ENCODE data around the gene DYRK4. TPM values are rescaled to one million over a fixed set of nuclear protein-coding genes. Genes with fewer than 3 reads are reported as not detected.

DYRK4 gene
- total RNA-seq, 1 donor from 2014 or later, result 26.6 TPM

DNA sequence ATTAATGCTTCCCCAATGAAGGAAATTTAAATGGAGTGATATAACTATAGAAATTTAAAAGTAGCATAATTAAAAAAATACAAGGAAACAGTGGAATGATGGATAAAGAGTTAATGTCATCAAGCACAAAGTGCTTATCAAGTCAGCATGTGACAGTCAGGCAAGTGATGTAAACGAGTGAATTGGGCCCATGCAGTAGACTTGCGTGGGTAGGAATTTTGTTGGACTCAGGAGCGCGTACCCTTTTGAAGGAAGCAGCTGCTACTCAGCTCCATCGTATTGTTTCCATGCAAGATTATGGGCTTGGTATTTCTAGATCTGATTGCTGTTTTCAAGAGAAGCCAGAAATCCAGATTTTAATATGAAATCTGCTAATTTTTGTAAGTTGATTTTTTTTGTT is 4.4 kb upstream of the DYRK4 start:
- no peak for DNase-seq
- ATAC-seq, result no peak
- intact Hi-C loops (cut with micrococcal nuclease), result no loop called here

DNA sequence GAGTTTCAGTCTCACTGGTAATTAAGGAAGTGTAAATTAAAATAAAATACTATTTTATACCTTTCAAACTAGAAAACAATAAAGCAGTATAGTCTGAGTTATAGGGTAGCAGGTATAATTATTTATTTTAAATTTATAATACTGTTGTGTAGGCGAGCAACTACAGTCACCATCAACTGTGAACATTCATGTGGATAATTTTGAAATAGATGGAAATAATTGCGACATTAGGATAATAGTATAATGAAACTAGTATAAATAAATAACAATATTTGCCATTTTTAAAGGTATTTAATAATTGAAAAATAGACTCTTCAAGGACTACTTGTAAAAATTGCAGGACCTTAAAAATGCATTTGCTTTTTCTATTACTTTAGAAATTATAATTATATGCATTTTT is 3.8 kb upstream of the DYRK4 start:
- ATAC-seq (no peak), DNase-seq (no peak)
- intact Hi-C loops (cut with micrococcal nuclease), result no loop called here

DNA sequence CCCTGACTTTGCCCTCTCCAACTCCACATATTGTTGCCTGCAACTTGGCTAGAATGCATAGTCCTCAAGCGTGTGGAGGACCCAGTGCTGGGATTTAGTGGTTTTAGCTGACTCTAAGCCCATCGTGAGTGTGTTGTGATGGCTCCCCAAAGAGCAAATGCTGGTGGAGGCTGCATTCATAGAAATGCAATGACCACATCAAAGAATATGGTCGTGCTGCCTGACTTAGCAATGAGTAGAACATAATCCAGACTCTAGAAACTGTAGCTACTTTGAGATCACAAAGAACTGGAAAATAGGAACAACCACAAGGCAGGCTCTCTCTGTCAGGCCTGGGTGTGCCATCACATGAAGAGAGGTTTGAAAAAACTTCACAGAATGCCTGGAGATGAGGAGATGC is 1.3 kb downstream of the DYRK4 start:
- intact Hi-C loops (cut with micrococcal nuclease), result no loop called here
- DNase-seq (no peak), ATAC-seq (no peak)

DNA sequence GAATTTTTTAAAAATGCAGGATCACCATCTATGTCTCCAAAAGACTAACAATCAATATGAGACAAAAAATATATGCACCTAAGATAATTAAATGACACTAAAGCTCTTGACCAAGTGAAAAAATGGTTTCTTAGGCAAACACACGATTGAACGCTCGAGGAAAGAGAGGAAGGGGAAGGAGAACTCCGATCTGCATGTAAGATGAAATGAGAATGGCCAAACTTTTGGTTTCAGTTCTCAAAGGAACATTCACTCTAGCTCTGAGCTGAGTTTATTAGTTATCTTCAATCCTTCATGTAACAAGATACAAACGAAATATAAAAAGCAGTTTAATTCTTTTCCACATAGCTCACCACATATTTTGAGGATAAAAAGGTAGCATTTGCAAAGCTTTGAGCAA is 2.8 kb downstream of the DYRK4 start:
- DNase-seq (no peak), ATAC-seq (no peak)
- intact Hi-C loops (cut with micrococcal nuclease), result no loop called here

DNA sequence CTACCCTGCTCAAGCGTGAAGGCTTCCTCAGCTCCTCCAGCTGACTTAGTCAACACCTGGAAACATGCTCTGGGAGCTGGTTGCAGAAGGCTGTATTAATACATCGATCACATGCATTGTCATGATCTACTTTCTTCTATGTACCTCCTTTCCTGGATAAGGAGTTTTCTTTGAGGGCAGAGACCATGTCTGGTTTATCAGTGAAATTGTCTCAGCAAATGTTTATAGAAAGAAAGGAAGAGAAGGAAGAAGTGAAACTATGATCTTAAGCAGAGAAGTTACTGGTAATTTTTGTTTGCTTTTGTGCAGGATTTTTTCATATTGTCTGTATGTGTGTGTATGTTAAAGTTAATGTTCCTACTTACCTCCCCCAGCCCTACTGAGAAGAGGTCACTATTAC is 4.5 kb downstream of the DYRK4 start:
- intact Hi-C loops (cut with micrococcal nuclease), result no loop called here
- DNase-seq (no peak), ATAC-seq (no peak)

DNA sequence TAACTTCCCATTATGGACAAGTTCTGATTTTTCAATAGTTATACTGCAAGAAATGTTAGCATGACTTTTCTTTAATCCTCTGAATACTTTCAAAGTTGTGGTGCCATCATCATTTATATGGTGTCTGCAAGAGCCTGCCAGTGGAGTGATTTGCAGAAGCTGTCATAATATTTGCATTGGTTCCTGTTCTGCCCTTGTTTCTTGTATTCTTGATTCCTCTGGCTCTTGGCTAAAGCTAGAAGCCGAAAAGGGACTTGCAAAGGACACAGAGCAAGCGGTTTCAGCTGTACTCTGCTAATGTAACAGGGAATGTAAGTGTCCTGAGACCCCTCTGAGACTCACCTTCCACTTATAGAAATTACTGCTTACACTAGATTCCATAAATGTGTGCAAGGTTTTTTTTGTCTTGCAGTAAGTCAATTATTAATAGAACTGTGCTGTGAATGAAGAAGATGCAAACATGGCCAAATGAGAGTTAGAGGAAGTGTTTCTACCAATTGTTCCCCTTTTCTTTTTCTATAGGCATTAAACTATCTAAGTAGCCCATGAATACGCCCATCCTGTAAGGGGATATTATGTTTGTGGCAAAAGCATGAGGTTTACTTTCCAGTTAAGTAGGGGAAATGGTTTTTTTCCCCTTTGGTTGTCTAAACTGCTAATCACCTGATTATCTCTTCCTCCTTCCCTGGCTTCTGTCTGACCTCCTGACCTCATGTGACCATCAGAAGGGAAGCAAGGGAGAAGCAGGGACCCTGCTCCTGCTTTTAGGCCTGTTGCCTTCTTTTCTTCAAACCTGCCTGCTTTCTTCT is 5.3 kb downstream of the DYRK4 start:
- peak; percentile 60 for ATAC-seq
- DNase-seq, result no peak
- intact Hi-C loops (cut with micrococcal nuclease), result no loop called here

DNA sequence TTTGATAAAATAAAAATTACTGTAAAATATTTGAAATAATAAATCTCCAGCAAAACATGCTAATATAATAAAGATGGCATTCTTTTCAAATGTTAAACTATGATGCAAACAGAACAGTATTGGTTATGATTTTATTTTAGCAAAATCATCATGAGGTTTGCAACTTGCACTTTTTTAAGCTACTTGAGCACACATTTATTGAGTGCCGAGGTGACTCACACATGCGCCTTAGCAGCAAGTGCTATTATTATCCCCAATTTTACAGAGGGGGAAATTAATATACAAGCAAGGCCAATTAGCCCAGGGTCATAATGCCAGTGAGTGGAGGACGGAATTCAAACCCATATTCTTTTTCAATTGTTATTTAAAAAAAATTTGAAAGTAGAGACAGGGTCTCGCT is 7.3 kb downstream of the DYRK4 start:
- DNase-seq (no peak), ATAC-seq (no peak)
- intact Hi-C loops (cut with micrococcal nuclease), result no loop called here

DNA sequence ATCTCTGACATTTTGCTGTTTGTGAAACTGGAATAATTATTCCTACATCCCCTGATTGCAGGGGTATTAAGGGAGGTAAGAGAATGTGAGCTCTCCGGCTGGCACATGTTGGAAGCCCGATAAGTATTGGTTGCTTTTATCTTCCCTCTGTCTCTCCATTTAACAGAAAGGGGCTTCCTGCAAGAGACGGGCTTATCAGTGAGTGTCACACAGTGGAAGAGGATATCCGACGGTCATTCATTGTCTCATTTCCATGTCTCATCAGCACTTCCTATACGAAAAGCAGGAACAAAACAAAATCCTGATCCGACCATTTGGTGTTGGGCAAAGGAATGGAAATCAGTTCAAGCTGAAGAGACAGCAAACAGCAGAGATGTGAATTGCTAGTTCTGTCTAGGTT is 10.7 kb downstream of the DYRK4 start:
- DNase-seq, result no peak
- intact Hi-C loops (cut with micrococcal nuclease), result no loop called here
- no peak for ATAC-seq

DNA sequence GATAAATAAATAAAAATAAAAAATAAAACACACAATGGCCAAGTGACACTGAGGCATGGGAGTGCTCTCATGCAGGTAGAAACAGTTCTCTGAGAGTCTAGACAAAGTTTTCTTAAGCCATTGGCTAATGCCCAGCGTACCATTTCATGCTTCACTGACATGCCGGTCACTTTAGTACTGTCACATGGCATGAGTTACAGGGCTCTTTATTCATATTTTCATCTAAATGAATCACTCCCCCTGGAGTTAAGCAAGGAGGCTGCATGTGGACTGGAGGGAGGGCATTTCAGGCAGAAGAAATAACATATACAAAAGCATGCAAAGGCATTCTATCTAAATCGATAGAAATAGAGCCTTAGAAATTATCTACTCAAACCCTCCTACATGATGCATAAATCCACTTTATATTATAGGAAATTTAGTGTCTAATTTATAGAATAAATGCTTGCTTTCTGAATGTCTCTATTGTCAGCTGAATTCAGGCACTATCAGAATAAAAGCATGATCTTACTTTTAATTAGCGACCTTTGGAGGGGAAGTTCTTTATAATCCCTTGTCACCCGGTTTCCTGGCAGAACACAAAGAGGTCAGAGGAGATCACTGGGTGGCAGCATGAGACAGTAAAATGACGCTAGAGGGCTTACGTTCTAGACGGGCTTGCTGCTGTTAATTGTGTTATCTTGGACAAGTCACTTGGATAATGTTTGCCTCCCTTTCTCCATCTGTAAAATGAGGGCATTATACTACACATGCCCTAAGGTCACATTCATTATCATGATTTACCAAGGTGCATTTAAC is 17.5 kb downstream of the DYRK4 start:
- DNase-seq, result no peak
- intact Hi-C loops (cut with micrococcal nuclease), result no loop called here
- ATAC-seq, result peak; percentile 38

DNA sequence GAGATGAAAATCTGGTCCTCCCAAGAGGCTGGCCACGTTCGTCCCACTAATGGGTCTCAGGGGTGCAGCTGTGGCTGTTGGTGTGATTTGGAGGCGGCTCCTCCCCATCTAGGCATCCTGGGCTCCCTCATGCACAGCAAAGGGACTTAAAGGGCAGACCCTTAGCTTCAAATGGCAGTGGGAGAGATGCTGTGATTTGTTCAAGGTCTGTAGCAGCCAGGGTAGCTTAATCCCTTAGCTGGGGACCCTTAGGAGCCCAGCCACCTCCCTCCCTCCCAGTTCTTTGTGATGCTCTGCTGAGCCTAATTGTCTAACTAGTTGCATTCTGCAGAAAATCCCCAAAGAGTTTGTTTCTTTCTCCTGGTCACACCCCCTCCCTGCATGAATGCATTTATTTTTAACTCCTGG is 18.3 kb downstream of the DYRK4 start:
- ATAC-seq (no peak), DNase-seq (no peak)
- intact Hi-C loops (cut with micrococcal nuclease), result no loop called here

DNA sequence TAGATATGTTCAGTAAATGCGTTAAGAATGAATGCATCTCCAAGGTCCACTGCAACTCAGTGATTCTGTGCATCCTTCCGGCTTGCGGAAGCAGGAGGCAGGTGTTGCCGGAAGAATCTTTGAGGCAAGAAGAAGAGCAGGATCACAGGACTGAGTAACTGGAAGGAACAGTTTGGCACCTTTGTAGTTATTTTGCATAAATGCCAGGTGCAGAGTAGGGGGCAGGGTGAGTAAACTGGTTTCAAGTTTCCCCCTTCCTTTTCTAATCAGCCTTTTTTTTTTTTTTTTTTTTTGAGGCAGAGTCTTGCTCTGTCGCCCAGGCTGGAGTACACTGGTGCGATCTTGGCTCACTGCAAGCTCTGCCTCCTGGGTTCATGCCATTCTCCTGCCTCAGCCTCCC is 22.3 kb downstream of the DYRK4 start:
- no peak for ATAC-seq
- intact Hi-C loops (cut with micrococcal nuclease), result no loop called here
- no peak for DNase-seq

DNA sequence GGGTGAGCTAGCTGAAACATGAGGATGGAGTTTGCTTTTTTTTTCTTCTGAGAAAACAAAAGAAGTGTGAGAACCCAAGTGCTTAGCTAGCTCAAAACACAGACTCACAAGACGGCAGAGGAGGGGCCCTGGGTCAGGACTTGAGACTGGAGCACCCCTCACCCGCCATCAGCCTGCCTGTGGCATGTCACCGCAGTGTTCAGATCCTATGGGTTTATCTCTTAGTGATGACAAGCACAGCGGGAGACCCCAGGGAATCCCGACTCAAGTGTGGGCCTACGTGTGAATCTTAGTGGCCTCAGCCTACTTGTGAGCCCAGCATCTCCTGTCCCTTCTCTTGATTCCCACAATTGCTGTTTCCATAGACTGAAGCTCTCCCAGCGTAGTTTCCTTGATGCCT is 22.9 kb downstream of the DYRK4 start:
- DNase-seq (no peak), ATAC-seq (no peak)
- intact Hi-C loops (cut with micrococcal nuclease), result no loop called here

DNA sequence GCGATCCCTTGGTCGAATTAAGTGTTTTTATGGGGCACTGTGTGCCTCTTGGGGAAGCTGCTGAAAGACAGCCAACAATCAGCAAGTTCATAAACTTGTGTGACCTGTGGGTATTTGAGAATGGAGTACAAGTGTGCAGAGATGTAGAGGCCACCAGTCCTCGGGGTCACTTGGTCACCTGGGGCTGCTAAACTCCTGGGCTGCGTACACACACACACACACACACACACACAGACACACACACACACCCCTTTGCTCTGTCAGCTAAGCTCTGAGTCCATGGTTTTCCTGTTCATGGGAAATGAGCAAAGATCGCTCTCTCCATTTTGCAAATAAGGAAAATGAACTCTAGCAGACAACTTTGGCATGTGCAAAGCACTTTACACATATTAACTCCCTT is 24.5 kb downstream of the DYRK4 start:
- intact Hi-C loops (cut with micrococcal nuclease), result no loop called here
- DNase-seq (no peak), ATAC-seq (no peak)

DNA sequence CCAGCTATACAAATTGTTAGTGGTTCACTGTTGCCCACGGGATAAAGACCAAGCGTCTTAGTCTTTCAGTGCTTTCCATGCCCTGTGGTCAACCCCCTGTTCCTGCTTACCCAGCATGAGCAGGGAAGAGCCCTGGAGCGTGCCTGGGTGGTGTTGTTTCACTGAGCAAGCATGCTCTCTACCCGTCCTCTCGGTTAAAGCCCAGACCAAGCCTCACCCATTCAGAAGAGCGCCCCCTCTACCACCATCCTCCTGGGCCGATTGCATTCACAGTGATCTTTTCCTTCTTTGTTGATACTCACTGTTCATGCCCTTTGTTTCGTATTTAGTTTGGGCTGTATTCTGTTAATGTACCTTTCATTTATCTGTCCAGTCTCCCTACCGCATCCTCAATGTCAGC is 25.1 kb downstream of the DYRK4 start:
- DNase-seq, result no peak
- intact Hi-C loops (cut with micrococcal nuclease), result no loop called here
- no peak for ATAC-seq

DNA sequence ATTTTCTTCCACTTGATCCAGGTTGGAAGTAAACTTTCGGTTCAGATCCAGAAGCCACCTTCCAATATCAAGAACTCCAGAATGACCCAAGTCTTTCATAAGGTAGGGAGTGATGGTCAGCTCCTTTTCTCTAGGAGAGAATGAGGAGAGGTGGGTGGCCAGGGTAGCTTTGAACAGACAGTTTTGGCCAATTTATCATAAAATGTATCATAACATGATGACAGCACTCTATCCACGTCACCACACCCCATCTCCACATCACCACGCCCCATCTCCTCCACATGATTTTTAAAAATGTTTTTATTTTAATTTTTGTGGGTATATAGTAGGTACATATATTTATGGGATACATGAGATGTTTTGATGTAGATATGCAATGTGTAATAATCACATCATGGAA is 26.9 kb downstream of the DYRK4 start:
- no peak for ATAC-seq
- DNase-seq, result no peak
- intact Hi-C loops (cut with micrococcal nuclease), result no loop called here

DNA sequence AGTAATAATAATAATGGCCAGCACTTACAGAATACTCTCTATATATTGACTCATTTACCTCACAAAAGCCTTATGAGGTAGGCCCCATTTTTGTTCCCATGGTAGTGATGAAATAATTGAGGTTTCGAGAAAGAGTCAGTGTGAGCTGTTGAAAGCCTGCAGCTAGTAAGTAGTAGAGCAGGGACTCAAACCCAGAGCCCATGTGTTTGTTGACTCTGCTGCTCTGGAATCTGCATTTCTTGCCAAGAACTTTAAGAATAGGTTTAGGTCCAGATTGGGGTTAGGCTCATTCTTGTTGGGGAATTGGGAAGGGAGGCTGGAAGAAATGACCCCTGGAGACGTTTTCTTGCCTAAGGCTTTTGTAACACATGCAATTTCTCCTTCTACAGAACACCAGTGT is 27.9 kb downstream of the DYRK4 start:
- ATAC-seq (no peak), DNase-seq (no peak)
- intact Hi-C loops (cut with micrococcal nuclease), result no loop called here

DNA sequence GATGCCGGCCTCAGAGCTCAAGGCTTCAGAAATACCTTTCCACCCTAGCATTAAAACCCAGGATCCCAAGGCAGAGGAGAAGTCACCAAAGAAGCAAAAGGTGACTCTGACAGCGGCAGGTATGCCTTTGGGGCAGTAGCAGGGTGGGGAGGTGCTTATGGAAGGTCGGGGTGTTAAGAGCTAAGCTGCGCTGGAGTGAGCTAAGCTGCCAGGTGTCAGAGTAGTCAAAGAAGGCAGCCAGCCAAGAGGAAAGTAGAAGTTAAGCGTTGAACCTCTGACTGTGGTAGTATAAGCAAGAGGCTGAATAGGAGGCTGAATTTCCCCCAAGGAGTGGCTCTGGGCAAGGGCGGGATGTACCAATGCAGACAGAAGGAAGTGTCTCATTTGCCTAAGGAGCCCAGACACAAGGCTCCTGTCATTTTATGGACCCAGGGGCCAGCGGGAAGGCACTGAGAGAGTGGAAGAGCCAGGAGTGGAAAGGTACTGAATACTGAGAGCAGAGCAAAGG is 29.2 kb downstream of the DYRK4 start:
- ATAC-seq, result no peak
- DNase-seq, result no peak
- intact Hi-C loops (cut with micrococcal nuclease), result no loop called here

DNA sequence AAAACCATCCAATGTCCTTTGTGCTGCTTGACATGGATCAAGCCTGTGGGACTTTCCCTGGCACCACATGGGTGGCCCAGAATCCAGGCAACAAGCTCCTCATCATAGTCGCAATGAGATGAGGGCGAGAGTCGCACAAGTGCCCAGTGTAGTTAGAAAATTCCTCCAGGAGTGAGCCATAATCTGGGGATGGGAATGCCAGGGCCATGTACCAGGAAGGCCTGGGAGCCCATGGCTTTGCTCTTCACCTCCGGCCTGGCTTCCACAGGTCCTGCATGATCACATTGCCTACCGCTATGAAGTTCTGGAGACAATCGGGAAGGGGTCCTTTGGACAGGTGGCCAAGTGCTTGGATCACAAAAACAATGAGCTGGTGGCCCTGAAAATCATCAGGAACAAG is 33.9 kb downstream of the DYRK4 start:
- ATAC-seq, result no peak
- no peak for DNase-seq
- intact Hi-C loops (cut with micrococcal nuclease), result no loop called here

DNA sequence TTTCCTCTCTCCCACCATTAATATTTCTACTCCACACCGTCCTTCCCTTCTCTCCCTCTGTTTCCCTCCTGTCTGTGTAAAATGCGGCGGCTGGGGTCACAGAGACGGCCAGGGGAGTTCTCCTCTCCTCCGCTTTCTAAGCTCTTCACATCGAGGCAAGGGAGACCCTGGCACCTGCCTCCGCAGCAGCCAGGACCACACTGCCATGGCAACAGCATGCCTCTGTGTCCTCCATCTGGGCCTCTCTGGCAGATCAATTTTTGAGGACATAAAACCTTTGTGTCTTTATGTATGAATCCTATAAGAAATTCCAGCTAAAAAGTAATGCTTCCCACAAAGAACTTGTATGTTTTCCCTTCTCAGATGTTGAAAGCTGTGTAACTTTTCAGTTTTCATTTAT is 41.4 kb downstream of the DYRK4 start:
- intact Hi-C loops (cut with micrococcal nuclease), result no loop called here
- DNase-seq, result no peak
- ATAC-seq, result no peak

DNA sequence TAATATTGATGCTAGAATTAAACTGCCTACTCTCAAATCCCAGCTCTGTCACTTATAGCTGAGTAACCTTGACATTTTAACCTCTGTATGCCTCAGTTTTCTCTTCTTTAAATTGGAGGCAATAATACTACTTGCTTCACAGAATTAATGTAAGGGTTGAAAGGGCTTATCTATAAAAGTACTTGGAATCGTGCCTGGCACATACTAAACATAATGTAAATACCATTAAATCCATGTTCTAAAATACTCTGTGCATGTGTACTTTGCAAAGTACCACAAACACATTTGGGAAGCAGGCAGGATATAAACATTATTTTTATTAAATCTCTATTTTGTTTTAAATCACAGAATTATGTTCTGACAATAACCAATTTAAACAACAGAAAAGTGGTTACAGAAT is 41.9 kb downstream of the DYRK4 start:
- DNase-seq (no peak), ATAC-seq (no peak)
- intact Hi-C loops (cut with micrococcal nuclease), result no loop called here

DNA sequence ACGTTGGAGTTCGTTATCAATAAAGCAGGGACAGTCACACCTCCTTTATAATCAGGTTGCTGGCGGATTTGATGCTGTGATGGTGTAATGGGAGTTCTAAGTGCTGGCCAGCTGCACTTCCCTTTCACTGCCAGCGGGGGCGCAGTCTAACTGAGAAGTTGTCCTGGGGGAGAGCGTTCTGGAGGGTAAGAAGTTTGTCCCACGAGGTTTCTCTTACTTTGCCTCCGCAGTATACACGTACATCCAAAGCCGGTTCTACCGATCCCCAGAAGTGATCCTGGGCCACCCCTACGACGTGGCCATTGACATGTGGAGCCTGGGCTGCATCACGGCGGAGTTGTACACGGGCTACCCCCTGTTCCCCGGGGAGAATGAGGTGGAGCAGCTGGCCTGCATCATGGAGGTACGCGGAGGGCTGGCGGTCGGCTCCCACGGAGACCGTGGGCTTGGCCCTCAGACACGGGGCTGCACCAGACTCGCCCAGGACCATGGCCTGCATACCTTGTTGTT is 42.7 kb downstream of the DYRK4 start:
- intact Hi-C loops (cut with micrococcal nuclease), result no loop called here
- ATAC-seq (peak; percentile 97), DNase-seq (peak; percentile 72)

Measured in left ventricle myocardium superior (tissue), 1 donor.